Measurements from ENCODE around the gene MTHFD1L.

- TF ChIP-seq POLR2A (IDR thresholded peaks at IDR 0.05; ENCODE audit: low read depth), result no peak
- no peak for TF ChIP-seq POLR2AphosphoS5 (IDR thresholded peaks at IDR 0.05)
- no peak for TF ChIP-seq CTCF (IDR thresholded peaks at IDR 0.05)
These were observed 73.9 kb downstream of the MTHFD1L start for GRCh38 chr6:150939399-150939798.
